Fibroblast of upper back skin (primary cell): ENCODE results near the gene SHISAL2A.

Experiments
- DNase-seq: peaks from one replicate; pipeline ENCODE4 v3.0.0-alpha.2; 2013

SHISAL2A gene

DNA sequence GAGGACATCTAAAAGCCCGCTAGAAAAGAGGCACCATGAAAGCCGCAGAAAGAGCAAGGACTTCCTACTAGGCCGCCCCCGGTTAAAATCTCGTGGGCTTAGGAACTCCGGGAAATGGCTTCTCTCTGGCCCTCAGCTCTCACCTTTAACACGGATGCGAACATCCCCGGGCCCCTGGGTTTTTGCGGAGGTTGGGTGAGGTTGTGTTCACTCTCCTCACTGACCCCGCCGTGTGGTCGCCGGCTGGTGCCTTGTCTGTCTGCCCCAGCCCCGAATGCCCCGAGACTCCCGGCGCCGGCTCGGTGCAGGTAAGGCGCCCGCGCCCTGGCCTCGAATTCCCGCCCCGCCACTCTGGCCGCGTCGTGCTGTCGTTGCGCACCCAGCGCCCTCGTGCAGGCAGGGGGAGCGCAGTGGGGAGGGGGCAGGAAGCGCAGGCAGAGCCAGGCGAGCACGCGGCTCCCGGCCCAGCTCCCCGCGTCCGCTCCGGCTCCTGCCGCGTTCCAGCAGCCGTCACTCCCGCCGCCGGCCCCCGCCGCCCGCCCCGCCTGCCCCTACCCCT is at the start of gene SHISAL2A:
Gene SHISAL2A (plus strand): TSS at position 437 of the 559 bp plus-strand sequence. CDS start 326 bp downstream, outside the sequence.
- DNase-seq, result peak; percentile 15

DNA sequence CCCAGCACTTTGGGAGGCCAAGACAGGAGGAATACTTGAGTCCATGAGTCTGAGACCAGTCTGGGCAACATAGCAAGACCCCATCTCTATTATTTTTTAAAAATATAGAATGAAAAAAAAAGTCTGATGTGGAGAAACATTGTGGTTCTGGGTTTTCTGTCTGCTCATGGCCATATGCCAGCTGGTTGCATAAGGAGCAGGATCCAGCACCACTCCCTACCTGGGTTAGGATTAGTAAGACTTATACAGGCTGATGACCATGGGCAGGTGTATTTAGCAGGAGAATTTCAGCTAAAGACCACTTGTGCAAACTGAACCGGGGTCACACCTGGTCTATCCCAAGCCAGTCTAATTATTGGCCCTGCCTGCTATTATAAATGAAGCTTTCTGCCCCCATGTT is 47.5 kb upstream of the SHISAL2A start:
- no peak for DNase-seq

DNA sequence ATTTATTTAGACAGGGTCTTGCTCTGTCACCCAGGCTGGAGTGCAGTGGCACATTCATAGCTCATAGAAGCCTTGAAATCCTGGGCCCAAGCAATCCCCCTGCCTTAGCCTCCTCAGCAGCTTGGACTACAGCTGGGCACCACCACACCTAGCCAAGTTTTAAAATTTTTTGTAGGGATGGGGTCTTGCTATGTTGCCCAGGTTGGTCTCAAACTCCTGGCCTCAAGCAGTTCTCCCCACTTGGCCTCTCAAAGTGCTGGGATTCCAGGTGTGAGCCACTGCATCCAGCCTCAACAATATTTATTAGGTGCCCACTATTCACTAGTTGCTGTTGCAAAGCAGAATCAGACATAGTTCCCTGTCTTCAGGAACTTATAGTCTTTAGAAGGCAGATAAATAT is 44.9 kb upstream of the SHISAL2A start:
- no peak for DNase-seq

DNA sequence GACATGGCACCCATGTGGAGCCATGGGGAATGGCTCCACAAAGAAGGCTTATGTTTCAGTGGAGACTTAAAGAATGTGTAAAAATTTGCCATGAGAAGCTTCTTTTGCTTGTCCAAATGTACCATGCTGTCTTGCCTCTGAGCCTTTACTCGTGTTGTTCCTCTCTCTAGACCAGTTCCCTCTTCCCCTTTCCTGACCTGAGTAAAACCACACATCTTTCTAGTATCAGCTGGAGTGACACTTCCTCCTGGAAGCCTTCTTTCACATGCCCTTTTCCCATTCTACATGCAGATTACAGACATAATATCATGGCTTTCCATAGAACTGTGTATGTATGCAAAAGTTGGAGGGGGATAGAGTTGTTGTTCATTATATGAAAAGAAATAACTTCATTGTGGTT is 44.4 kb upstream of the SHISAL2A start:
- no peak for DNase-seq

DNA sequence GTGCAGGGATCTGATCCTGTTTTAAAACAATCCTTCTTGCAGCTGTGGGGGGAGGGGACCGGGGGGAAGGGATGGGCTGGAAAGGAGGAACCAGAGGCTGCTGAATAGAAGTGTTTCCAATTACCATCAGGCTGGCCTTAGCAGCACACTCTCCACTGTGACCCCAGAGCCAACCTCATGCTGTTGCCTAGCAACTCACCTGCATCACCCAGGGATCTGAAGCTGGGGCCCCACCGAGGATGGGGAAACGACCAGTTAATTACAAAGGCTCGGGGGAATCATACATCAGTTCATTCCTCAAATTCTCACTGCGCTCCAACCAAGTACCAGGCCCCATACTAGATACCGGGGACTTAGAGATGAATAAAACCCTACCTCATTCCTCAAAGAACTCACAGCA is 42.7 kb upstream of the SHISAL2A start:
- DNase-seq, result no peak

DNA sequence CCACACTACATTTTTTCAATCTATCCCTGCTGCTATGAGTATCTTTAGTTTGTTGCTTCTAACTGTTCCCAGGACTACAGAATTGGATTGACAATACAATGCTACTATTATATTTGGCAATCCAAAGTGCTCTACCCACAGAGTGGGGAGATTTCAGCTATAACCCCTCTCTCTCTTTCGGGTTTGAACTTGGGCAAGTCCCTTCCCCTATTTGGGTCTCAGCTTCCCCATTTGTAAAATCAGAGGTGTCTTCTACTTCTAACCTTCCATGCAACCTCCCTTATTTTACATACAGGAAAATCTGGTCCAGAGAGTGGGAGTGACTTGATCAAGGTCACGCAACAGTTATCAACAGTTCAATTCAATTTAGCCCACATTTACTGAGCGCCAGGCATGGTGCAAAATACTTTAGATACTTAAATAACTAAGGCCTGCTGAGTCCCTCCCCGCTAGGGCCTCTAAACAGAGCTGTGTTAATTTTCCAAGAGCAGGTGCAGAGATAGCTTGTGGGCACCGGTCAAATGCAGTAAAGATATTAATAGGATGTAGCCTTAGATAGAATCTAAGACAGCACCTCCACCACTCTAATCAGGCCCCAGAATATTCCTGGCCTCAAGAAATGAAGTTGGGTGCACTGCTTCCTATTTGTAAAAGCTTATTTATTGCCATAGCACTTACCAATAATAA is 40.2 kb upstream of the SHISAL2A start:
- no peak for DNase-seq

DNA sequence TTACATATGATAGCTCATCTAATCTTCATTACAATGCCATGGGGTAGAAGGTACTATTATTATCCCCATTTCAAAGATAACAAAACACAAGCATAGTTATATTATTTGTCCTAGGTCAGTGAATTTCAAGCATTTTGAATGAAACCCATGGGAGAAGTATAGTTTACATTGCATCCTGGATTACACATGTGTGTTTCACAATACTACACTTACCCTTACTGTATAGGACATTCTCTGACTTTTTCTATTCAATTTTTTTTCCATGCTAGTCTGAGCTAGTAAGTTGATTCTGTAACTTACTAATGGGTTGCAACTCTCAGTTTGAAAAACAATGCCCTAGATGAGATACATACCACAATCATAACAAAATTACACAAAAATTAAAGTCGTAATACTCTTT is 39.5 kb upstream of the SHISAL2A start:
- DNase-seq, result no peak

DNA sequence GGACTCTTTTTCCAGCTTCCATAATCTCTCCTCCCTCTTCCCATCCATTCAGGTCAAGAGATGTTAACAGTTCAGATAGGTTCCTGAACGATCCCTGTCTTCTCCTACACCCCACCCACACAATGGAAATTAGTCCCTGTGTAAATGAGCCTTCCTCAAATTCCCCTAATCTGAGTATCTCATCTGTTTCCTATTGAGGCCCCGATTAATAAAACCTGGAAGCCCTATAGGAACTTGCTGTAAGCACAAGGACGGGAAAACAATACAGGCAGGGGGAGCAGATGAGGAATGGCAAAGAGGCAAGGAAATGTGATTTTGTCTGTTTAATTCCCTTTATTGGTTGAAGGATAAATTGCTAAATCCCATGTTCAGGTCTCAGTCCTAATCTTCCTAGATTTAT is 37.9 kb upstream of the SHISAL2A start:
- DNase-seq, result no peak

DNA sequence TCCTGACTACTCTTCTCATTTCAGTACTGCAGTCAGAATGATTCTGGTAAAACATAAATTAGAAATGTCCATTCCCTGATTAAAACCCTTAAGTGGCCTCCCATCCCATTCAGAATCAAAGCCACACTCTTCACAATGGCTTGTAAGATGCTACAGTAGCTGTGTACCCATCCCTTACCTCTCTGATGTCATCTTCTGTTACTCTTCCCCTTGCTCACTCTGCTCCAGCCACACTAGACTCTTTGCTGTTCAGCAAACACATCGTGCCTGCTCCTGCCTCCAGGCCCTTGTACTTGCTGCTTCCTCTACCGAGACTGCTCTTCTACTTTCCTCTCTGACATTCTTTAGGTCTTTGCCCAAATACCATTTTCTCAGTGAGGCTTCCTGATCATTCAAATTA is 35.1 kb upstream of the SHISAL2A start:
- DNase-seq, result no peak

DNA sequence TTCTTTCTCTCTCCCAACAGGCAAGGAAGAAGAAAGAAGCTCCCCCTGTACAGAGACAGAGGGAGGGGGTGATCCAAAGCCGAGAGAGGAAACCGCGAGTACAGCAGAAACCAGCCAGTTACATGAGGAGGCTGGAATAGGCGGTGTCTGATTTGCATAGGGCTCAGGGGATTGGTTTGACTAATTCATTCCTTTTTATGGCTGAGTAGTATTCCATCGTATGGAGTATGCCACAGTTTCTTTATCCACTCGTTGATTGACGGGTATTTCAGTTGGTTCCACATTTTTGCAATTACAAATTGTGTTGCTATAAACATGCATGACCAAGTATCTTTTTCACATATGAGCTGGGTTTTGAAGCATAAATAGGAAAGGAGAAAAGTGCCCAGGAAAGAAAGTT is 34.2 kb upstream of the SHISAL2A start:
- no peak for DNase-seq

DNA sequence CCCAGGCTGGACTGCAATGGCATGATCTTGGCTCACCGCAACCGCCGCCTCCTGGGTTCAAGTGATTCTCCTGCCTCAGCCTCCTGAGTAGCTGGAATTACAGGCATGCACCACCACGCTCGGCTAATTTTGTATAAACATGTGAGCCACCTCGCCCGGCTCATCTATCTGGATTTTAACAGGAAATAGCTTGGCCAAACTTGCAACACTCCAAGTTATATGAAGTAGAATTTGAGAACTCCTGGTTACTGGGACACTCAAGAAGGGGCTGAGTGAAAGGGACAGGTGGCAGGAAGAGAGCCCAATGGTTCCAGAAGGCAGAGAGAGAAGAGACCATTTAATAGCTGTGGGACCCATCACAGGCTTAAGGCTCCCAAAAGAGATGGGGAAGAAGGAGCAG is 33.7 kb upstream of the SHISAL2A start:
- no peak for DNase-seq

DNA sequence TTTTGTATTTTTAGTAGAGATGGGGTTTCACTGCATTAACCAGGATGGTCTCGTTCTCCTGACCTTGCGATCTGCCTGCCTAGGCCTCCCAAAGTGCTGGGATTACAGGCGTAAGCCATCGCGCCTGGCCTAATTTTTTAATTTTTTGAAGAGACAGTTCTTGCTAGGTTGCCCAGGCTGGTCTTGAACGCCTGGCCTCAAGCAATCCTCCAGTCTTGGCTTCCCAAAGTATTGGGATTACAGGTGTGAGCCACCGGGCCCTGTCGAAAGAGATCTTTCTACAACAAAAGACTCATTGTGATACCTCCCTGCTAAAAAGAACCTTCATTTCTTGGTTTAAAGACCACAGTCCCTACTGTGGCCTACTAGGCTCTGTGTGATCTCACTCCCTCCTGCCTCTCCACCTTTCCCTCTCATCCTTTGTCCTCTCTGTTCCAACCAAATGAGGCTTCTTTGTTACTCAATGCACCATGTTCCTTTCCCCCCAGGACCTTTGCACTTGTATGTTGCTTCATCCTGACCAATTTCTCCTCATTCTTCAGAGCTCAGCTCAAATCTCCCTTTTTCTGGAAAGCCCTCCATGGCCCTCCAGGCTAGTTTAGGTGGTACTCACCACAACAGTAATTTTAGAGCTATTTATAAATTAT is 32.3 kb upstream of the SHISAL2A start:
- DNase-seq, result no peak

DNA sequence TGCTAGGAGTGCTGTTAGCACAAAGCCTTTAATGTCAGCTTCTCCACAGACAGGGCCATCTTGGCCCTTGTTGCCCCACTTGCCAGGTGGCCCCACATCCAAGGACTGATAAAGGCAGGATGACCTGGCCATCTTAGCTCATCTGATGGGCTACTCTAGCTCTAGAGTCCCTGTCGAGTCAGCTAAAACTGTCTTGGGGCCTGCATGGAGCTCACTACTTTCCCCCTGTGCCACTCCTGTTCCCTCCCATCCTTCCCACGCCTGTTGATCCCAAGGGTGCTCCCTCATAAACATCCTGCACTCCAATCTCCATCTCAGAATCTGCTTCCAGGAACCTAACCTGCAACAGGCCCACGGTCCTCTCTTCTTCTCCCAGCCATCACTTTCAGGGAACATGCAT is 31.4 kb upstream of the SHISAL2A start:
- DNase-seq, result no peak

DNA sequence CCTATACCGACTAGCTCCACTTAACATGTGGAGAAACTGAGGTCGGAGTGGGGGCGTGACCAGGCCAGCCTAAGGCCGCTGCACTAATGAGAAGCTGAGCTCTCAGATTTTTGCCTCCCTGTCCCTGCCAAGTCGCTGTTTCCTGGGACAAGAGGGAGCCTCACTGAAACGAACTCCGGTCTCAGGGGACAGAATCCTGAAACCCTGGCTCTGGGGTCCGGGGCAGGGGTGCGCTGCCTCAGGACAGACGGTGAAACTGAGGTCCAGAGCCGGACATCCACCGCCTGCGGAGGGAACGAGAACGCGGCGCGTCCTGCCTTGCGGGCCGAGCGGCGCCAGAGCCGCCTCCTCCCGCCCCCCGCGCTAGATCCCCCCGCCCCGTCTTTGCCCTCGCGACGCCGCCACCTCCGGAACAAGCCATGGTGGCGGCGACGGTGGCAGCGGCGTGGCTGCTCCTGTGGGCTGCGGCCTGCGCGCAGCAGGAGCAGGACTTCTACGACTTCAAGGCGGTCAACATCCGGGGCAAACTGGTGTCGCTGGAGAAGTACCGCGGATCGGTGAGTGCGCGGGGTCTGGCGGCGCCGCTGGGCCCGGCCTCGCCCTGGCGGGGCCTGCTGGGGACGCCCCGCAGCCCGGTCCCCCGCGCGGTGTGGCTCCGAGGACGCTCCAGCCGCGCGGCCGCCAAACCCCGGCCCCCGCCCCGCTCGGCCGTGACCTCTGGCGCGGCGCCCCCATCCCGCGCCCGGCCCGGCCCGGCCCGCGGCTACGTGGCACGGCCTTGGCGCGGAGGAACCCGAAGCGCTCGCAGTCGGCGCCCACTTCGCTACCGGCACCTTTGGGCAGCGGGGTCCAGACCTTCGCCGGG is 30.7 kb upstream of the SHISAL2A start, which contains the start of gene GPX7:
Gene GPX7 (plus strand): TSS at position 381 of the 865 bp plus-strand sequence. CDS start 39 bp downstream, at position 420.
- peak; percentile 59 for DNase-seq

DNA sequence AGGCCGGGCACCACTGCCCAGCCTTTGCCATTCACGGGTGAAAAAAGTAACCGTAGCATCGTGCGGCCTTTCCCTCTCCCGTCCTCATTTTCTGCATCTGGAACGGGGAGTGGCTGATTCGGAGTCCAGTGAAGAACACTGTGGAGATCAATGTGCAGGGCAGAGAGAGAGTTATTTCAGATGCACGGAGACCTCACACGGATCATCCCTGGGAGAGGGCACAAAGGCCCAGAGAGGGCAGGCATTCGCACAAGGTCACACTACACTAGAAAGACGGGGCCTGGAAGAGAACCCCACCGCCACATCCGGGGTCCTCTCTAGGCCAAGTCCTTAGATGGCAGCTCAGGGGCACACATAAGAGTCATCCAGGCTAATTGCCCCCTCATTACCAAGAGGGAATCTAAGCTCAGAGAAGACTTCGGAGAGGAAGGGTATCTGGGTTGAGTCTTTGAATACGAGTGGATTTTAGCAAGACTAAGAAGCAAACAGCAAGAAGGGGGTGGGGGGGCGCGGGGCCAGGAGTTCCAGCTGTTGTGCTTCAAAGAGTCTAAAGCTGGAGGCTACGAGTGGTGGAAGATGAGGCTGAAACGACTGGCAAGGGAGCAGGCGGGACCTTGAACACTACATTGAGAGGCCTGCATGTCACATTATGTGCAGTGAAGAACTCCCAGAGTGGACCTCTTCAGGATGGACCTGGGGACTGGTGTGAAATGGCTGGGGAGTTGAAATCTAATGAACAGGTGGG is 29.9 kb upstream of the SHISAL2A start:
- DNase-seq, result peak; percentile 22

DNA sequence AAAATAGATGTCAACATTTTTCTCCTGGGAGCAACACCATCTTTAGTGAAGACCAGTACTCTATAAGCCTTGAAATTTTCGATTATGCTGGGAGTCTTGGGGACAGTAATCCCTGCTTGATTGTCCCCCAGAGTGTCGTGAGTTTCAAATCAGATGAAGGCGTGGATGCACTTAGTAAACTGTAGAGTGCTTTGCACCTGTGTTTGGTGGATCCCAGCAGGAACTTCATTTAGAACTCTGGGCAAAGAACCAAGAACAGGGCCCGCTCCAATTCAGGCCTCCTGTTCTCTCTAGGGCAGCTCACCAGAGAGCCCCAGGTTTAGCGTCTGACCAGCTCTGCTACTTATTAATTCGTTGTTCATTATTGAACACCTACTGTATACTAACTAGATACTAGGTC is 29.3 kb upstream of the SHISAL2A start:
- no peak for DNase-seq

DNA sequence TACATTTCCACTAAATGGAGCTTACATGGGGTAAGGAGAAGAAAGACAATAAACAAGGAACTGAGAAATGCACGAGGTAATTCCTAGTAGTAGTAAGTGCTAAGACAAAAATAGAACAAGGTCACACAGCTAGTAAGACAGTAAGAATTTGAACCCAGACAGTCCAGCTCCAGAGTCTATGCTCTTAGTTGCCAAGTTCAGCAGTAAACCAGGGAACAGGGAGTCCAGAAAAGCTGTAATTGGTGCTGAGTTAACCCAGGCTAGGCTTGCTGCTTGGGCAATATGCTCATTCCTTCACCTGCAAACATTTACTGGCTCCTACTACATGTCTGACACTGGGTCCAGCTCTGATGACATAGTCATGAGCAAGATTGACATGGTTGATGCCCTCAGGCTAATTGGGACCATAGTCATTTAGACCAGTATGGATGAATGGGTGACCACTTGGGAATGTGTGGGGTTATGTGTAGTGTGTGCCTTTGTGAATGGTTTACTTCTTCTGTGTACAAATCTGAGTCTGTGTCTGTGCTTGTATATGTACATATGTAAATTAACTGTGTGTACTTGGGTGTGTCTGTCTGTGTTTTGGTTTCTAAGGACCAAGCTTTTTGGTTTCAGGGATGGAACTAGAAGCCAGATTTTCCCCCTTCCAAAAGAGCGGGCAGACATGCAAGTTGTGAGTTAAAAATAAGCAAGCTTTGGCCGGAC is 28.8 kb upstream of the SHISAL2A start:
- no peak for DNase-seq

DNA sequence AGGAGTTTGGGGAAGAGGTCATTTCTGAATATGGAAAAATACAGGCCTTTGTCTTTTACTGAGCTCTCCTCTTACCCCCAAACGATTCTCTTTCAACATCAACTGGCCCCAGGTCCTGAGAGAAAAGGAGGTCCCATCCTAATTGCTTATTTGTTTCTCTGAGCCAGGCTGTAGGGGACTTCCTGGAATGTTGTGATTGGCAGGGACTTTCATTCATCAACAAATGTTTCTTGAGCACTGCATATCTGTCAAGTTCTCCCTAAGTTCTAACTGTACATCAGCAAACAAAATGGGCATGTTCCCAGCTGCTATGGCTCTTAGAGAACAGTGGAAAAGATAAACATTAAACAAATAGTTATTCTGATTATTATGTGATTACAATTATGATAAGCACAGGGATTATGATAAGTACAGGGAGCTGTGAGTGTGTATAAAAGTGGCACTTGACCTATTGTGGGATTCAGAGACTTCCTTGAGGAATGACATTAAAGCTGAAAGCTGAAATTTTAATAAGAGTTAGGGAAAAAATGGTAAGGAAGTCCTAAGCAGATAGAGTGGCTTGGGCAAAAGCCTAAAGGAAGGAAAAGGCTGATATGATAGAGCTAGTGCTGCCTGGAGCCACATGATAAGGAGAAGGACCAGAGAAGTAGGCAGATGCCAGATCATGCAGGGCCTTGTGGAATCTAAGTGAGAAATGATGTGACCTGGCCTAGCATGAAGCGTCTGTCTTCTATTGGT is 19.2 kb upstream of the SHISAL2A start:
- DNase-seq, result no peak

DNA sequence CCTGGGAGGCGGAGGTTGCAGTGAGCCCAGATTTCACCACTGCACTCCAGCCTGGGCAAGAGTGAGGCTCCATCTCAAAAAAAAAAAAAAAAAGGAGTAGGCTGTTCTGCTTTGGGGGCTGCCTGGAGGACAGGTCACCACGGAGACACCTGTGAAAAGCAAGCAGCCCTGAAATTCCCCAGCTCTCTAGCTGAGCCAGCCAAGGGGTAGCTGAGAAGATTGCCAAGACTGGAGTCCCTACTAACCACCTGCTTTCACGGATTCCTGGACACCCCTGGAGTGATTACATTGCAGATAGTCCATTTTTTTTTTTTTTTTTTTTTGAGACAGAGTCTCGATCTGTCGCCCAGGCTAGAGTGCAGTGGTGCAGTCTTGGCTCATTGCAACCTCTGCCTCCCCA is 18.3 kb upstream of the SHISAL2A start:
- no peak for DNase-seq

DNA sequence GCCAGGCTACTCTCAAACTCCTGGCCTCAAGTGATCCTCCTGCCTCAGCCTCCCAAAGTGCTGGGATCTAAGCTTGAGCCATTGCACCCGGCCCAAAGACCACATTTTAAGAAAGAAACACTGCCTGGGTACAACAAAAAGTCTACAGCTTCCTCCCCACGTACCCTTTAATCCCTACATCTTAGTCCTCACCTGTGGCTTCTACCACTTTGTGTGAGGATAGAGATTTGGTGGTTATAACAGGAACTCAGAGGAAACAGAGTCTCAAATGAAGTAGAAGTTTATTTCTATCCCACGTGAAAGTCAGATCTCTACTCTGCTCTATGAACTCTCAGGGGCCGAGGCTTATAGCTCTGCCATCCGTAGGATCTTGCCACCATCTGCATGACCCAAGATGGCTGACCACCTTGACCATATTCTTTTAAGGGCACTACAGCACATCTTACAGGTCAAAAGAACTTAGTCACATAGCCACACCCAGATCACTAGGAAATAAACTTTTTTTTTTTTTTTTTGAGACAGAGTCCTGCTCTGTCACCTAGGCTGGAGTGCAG is 17.4 kb upstream of the SHISAL2A start:
- no peak for DNase-seq

DNA sequence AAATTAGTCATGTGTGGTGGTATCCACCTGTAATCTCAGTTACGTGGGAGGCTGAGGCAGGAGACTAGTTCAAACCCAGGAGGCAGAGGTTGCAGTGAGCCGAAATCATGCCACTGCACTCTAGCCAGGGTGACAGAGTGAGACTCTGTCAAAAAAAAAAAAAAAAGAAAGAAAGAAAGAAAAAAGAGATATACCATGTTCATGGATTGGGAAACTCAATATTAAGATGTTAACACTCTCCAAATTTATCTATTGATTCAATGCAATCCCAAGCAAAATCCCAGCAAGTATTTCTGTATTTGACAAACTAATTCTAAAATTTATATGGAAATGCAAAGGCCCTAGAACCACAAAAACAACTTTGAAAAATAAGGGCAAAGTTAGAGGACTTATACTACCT is 11.0 kb upstream of the SHISAL2A start:
- no peak for DNase-seq
